GM18870 (cell line): ENCODE measurements around the gene DDX50.
"Not testable (repeated sequence)": the region's sequence is repeated elsewhere in the genome, so short reads cannot be mapped to it uniquely, and the experiment has no call there.

Experiments used
- ATAC-seq: cut with Tn5 transposase; IDR thresholded peaks from one replicate; pipeline ENCODE4 v1.9.1; 2021; ENCODE audit warnings: moderate library complexity; ENCODE audit not compliant: unreplicated experiment

DDX50 gene, protein sequence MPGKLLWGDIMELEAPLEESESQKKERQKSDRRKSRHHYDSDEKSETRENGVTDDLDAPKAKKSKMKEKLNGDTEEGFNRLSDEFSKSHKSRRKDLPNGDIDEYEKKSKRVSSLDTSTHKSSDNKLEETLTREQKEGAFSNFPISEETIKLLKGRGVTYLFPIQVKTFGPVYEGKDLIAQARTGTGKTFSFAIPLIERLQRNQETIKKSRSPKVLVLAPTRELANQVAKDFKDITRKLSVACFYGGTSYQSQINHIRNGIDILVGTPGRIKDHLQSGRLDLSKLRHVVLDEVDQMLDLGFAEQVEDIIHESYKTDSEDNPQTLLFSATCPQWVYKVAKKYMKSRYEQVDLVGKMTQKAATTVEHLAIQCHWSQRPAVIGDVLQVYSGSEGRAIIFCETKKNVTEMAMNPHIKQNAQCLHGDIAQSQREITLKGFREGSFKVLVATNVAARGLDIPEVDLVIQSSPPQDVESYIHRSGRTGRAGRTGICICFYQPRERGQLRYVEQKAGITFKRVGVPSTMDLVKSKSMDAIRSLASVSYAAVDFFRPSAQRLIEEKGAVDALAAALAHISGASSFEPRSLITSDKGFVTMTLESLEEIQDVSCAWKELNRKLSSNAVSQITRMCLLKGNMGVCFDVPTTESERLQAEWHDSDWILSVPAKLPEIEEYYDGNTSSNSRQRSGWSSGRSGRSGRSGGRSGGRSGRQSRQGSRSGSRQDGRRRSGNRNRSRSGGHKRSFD

GRCh38 chr10:68901105-68901927 lies at the start of gene DDX50:
Gene DDX50 (plus strand): TSS chr10:68901315. CDS start chr10:68901385, 70 bp downstream.
- peak; percentile 99 for ATAC-seq

GRCh38 chr10:68856352-68856751 lies 44.8 kb upstream of the DDX50 start:
- ATAC-seq, result no peak

DNA sequence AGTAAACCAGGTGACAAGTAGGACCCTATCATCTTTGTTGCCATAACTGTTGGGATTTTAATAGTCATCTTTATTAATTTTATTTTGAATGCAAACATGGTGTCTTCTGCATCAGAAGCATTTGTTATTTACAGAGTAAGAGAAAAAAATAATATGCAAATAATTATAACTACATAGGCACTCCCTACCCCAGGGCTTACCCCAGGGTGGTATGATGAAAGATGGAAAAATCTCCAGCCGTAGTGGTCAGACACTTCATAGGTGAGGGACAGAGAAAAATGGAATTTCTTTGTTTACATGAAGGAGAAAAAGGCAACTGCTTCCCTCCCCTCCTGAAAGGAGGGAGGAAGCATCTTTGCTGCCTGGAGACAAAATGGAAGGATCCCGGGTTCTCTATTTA lies 44.1 kb upstream of the DDX50 start:
- no peak for ATAC-seq

DNA sequence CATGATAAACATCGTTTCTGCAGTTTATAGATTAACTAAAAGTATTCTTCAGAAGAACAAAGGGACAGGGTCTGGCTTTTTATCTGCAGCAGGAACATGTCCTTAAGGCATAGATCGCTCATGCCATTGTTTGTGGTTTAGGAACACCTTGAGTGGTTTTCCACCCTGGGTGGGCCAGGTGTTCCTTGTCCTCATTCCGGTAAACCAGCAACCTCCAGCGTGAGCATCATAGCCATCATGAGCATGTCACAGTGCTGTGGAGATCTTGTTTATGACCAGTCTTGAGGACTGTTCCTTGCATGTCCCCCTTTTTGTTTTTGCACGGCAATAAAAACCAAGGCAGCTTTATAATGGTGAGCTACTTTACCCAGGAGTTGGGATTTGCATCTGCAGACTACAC lies 39.9 kb upstream of the DDX50 start:
- ATAC-seq, result no peak

GRCh38 chr10:68864611-68865010 lies 36.5 kb upstream of the DDX50 start:
- no peak for ATAC-seq

DNA sequence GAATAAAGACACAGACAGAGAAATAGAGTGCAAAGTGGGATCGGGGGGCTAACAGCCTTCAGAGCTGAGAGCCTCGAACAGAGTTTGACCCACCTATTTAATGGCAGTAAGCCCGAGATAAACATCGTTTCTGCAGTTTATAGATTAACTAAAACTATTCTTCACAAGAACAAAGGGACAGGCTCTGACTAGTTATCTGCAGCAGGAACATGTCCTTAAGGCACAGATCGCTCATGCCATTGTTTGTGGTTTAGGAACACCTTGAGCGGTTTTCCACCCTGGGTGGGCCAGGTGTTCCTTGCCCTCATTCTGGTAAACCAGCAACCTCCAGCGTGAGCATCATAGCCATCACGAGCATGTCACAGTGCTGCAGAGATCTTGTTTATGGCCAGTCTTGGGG lies 32.9 kb upstream of the DDX50 start:
- not testable (repeated sequence) for ATAC-seq

DNA sequence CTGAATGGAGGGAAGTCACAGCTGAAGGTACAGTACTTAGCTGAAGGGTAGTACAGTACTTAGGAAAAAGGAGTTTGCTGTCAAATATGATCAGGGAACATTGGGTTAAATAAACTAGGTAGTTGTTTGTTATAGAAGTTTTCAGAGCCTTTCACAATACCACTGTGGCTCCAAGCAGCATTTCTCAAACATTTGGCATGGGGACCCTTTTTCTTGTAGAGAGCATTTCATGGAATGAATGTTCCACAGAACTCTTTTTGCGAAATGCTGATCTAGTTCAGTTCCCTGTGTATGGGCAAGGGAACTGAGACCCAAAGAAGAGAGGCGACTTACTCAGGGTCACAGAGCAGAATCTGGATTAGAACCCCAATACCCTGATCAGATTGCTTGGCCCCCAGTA lies 31.5 kb upstream of the DDX50 start:
- no peak for ATAC-seq

- ATAC-seq, result no peak
Observed at GRCh38 chr10:68870061-68870460, 31.1 kb upstream of the DDX50 start.

DNA sequence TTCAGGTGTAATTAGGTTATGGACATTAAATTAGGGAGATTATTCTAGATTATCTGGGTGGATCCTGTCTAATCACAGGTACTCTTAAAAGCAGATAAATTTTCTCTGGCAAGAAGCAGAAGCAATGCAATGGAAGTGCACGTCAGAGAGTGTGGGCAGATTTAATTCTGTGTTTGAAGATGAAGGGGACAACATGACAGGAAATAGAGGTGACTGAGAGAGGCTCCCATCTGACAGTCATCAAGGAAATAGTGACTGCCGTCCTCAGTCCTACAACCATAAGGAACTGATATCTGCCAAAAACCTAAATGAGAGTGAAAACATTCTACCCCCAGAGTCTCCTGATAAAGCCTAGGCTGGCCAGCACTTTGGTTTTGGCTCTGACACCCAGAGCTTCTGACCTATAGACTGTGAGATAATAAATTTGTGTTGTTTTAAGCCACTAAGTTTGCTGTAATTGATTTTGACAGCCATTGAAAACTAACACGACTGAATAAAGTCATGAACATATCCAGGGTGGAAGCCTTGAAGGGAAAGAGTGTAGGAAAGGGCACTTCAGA lies 30.5 kb upstream of the DDX50 start:
- no peak for ATAC-seq

- ATAC-seq, result no peak
Observed at GRCh38 chr10:68871105-68871711, 29.9 kb upstream of the DDX50 start.

DNA sequence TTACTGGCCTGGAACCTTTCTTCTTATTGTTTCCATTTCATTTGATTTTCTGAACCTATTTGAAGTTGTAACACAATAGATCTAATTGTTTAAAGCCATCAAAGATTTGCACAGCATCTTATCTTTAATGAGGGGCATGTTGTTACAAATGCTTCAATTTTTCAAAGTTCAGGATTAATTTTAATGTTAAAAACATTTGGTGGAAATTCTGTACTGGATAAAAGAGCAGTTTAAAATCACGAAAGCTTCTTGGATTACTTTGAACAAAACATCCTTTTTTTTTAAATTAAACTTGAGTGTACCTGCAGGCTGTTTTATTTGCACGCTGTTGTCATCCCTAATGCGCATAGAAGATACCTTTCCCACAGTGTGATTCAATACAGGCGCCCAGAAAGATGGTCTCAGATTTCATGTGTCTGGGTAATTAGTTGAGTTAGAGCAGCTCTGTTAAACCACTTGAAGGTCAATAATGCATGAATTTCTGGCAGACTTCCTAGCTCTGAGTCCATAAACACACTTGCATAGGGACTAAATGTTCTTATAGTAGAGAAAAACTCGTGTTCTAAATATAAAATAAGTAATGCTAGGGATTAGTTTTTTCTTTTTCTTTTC lies 29.3 kb upstream of the DDX50 start:
- no peak for ATAC-seq

- no peak for ATAC-seq
Observed at GRCh38 chr10:68876246-68877138, 24.6 kb upstream of the DDX50 start.

DNA sequence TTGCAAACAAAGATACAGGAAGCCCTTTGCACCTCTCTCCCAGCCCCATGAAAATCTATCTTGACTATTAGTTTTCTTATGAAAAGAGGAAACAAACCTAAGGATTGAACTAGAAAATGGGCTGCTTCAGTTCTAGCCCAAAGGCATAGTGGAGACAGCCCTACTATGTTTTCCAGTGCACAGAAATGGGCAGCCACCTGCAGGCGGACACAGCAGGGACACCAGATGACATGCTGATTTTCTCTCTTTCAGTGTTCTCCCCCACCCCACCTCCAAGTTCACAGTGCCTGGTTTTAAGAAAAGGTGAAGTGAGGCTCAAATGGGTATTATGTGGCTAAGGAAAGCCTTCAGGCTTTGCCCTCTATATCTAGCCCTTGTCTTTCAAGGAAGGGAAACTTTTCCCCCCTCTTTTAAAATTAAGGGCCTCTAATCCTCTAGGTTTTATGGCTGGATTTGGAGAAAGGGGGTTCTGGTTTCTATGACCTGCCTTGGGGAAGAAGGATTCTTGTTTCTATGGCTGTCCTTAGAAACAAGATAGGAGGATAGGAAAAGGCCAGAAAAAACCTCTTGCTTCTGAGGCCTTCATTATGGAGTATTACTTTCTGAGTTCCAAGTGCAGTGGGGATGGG lies 23.5 kb upstream of the DDX50 start:
- no peak for ATAC-seq

- ATAC-seq, result no peak
Observed at GRCh38 chr10:68878496-68878895, 22.6 kb upstream of the DDX50 start.

DNA sequence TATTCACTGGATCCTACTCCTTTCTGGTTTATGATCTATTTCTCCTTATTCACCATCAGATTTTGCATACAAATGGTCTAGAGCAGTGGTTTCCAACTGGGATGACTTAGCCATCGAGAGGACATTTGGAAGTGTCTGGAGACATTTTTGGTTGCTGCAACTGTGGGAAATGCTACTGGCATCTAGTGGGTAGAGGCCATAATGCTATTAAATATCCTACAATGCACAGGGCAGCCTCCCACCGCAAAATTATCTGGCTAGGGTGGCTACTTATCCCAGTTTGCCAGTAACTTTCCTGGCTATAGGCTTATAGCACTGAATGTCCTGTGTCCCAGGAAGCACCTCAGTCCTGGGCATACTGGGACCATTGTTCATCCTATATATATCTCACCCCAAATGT lies 21.5 kb upstream of the DDX50 start:
- ATAC-seq, result no peak

DNA sequence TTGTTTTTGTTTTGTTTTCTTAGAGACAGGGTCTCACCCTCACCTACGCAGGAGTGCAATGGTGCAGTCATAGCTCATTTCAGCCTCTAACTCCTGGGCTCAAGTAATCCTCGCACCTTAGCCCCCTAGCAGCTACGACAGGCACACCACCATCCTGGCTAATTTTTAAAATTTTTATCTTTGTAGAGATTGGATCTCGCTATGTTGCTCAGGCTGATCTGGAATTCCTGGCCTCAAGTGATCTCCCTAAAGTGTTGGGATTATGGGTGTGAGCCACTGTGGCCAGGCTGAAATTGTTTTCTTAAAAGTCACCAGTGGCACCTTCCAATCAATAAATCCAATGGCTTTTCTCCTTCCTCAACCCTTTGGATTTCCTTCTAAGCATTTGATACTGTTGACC lies 20.9 kb upstream of the DDX50 start:
- no peak for ATAC-seq

DNA sequence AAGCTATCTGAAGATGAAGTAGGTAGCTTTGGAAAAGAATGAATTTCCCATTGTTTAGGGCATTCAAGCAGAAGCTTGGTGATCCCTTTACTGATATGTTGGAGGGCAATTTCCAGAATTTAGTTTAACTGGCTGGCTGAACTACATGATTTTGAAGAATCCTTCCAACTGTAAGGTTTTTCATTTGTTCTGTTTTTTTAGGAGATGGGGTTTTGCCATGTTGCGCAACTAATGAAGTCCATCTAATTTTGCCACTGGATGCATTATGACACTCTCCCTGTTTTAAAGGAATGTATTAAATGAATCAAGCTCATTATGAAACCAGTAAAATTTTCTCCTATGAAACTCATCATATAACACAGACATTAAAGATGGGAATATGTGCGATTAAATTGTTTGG lies 6.1 kb upstream of the DDX50 start:
- ATAC-seq, result no peak

DNA sequence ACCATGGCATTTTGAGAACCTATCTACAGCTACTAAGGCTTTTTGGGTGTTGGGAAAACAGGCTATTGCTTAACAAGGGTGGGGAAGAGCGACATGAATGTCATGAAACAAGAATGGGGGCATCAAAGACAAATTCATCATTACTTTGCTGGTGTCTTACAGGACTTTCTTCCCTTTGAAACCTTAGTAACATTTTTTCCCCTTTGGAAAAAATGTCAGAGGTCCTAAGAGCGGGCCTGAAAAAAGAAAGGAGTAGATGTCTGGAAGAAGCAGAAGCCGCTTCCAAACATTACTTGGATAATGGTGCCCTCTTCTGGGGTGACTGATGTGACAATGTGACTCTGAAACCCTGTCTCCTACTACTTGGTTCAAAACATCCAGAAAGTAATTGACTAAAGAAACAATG lies 3.8 kb upstream of the DDX50 start:
- no peak for ATAC-seq

DNA sequence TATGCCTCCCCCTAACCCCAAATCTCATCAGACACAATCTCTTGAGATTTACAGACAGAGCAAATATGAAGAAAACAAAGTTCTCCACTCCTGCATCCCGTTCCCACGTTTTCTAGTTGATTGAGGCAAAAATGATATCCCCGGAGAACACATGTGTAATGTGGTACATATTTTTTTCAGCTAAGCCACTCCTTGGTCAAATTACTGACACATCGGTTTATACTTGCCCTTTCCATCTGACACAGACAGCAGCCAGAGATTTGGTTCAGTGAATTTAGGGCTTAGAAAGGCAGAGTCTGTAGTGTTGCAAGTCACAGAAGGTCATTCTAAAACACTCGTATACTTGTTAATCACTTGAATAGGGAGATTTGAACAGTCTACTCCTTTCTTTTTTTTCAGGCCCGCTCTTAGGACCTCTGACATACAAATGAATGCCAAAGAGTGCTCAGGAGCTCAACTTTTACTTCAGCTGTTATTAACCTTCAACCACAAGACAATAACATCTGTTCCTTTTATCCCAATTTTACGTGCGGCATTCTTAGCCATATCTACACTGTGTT lies 1.8 kb upstream of the DDX50 start:
- no peak for ATAC-seq
